HepG2 (cell line): Measurements from ENCODE around the gene GNAI2. TPM values are rescaled to one million over a fixed set of nuclear protein-coding genes. Genes with fewer than 3 reads are reported as not detected.

Source experiments
- GATA4 ChIP-seq: sonication (generic); IDR thresholded peaks from 2 replicates; pipeline ENCODE4 v1.6.1; 2016; ENCODE audit warnings: antibody characterized with exemption, low read depth, borderline replicate concordance
- MNT ChIP-seq: fragments of 450-650 bp; IDR thresholded peaks from 2 replicates; pipeline ENCODE4 v1.6.1; 2016
- NFYB ChIP-seq: sonication (generic); formaldehyde crosslinking; IDR thresholded peaks from 2 replicates; pipeline ENCODE4 v1.4.0; 2020; ENCODE audit warnings: missing genetic modification reagents
- PPARG ChIP-seq: conservative IDR thresholded peaks from 2 replicates; pipeline ENCODE4 v1.6.1; 2016; ENCODE audit warnings: missing biosample characterization, missing genetic modification reagents
- SSRP1 ChIP-seq: IDR thresholded peaks from 2 replicates; pipeline ENCODE4 v1.6.1; 2016; ENCODE audit warnings: control low read depth
- UBTF ChIP-seq: sonication (generic); formaldehyde crosslinking; IDR thresholded peaks from 2 replicates; pipeline ENCODE4 v1.4.0; 2020; ENCODE audit warnings: mild to moderate bottlenecking, missing genetic modification reagents
- ZBTB20 ChIP-seq: sonication (generic); formaldehyde crosslinking; IDR thresholded peaks from 2 replicates; pipeline ENCODE4 v1.8.1; 2023; ENCODE audit warnings: missing genetic modification reagents, low read depth, mild to moderate bottlenecking, borderline replicate concordance
- ZNF136 ChIP-seq: sonication (generic); formaldehyde crosslinking; IDR thresholded peaks from 2 replicates; pipeline ENCODE4 v1.8.1; 2022; ENCODE audit warnings: low read depth, mild to moderate bottlenecking, moderate library complexity, missing genetic modification reagents
- ZNF33B ChIP-seq: sonication (generic); formaldehyde crosslinking; IDR thresholded peaks from 2 replicates; pipeline ENCODE4 v1.5.1; 2020; ENCODE audit warnings: mild to moderate bottlenecking, missing genetic modification reagents
- ZNF607 ChIP-seq: sonication (generic); formaldehyde crosslinking; IDR thresholded peaks from 2 replicates; pipeline ENCODE4 v1.5.1; 2020; ENCODE audit warnings: missing genetic modification reagents, mild to moderate bottlenecking, borderline replicate concordance
- polyA plus RNA-seq, 8 experiments: library from polyadenylated mRNA; depleted of rRNA in 3 of 8; stranded (reverse) in 7 of 8; unstranded in 1 of 8; fragments of >200 nt; fragmentation: Illumina TruSeq in 4 of 8; extraction: Trizol in 4 of 8; gene quantifications; 2 replicates each; pipeline versions ENCODE4 v1.2.1 to v1.2.3, GENCODE V29; 2011 to 2016; ENCODE audit warnings: low read depth in 4 of 8, missing spikeins in 1 of 8, mixed read lengths in 1 of 8; ENCODE audit not compliant: insufficient read depth in 1 of 8
- total RNA-seq, 5 experiments: library from RNA; depleted of rRNA; stranded (reverse); fragments of >200 nt; fragmentation: Illumina TruSeq; extraction: Trizol; gene quantifications; 2 replicates each; pipeline ENCODE4 v1.2.3, GENCODE V29; 2016; ENCODE audit warnings: low read depth in 1 of 5
- TF ChIP-seq, protein P1 (sequence below): sonication (generic); formaldehyde crosslinking; IDR thresholded peaks from 2 replicates; pipeline ENCODE4 v1.5.0; 2020; ENCODE audit warnings: mild to moderate bottlenecking, missing genetic modification reagents, borderline replicate concordance
- TF ChIP-seq, protein P2 (sequence below): IDR thresholded peaks from 2 replicates; pipeline ENCODE4 v1.6.1; 2016; ENCODE audit warnings: control low read depth
- TF ChIP-seq, protein P3 (sequence below): sonication (generic); formaldehyde crosslinking; IDR thresholded peaks from 2 replicates; pipeline ENCODE4 v1.4.0; 2020; ENCODE audit warnings: missing genetic modification reagents
- TF ChIP-seq, protein P4 (sequence below): IDR thresholded peaks from 2 replicates; pipeline ENCODE4 v1.6.1; 2016; ENCODE audit warnings: mild to moderate bottlenecking, missing biosample characterization, missing genetic modification reagents

GNAI2 gene
- total and polyA plus RNA-seq, 2 of the 13 experiments (the other 11 are each of a cell fraction or from before 2014, with no cell fraction given): 51.1 to 66.2 TPM

DNA sequence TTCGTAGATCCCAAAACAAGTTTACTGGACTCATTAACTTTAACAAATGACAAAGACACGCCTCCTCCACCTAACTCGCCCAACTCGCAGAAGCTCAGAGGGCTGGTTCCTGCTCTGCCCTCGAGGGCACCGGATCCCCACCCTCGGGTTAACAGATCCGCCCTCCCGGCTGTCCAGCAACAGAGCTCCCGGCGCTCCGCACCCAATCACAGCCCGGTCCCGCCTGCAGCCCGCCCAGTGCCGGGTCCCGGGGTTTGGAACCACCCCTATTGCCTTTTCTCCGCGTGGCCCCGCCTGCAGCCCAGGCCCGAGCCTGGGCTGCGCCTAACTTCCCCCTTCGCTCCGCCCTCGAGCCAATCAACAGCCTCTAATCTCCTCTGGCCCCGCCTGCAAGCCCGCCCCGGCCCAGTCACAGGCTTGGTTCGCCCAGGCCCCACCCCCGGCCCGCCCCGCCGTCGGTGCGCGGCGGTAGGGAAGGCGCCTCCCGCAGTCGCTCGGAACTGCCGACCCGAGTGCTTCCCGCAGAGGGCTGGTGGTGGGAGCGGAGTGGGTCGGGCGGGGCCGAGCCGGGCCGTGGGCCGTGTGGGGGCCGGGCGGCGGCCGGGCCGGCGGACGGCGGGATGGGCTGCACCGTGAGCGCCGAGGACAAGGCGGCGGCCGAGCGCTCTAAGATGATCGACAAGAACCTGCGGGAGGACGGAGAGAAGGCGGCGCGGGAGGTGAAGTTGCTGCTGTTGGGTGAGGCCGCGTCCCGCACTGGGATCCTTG, at the start of gene GNAI2 (continued):
- TF ChIP-seq GATA4 (no peak; the same call in 1 of the 2 replicates), ZNF136 (CRISPR knock-in tag) (no peak), SSRP1 (no peak), NFYB (CRISPR knock-in tag) (peak; percentile 84), ZNF33B (CRISPR knock-in tag) (peak; percentile 25; the same call in 1 of the 2 replicates), UBTF (CRISPR knock-in tag) (peak; percentile 63; the same call in 1 of the 2 replicates), ZBTB20 (no peak), ZNF607 (CRISPR knock-in tag) (no peak), PPARG (no peak), MNT (peak; percentile 77)
- TF ChIP-seq, protein P1, sequence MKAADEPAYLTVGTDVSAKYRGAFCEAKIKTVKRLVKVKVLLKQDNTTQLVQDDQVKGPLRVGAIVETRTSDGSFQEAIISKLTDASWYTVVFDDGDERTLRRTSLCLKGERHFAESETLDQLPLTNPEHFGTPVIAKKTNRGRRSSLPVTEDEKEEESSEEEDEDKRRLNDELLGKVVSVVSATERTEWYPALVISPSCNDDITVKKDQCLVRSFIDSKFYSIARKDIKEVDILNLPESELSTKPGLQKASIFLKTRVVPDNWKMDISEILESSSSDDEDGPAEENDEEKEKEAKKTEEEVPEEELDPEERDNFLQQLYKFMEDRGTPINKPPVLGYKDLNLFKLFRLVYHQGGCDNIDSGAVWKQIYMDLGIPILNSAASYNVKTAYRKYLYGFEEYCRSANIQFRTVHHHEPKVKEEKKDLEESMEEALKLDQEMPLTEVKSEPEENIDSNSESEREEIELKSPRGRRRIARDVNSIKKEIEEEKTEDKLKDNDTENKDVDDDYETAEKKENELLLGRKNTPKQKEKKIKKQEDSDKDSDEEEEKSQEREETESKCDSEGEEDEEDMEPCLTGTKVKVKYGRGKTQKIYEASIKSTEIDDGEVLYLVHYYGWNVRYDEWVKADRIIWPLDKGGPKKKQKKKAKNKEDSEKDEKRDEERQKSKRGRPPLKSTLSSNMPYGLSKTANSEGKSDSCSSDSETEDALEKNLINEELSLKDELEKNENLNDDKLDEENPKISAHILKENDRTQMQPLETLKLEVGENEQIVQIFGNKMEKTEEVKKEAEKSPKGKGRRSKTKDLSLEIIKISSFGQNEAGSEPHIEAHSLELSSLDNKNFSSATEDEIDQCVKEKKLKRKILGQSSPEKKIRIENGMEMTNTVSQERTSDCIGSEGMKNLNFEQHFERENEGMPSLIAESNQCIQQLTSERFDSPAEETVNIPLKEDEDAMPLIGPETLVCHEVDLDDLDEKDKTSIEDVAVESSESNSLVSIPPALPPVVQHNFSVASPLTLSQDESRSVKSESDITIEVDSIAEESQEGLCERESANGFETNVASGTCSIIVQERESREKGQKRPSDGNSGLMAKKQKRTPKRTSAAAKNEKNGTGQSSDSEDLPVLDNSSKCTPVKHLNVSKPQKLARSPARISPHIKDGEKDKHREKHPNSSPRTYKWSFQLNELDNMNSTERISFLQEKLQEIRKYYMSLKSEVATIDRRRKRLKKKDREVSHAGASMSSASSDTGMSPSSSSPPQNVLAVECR (CRISPR knock-in tag): peak; percentile 67; the same call in 1 of the 2 replicates
- TF ChIP-seq, protein P2, sequence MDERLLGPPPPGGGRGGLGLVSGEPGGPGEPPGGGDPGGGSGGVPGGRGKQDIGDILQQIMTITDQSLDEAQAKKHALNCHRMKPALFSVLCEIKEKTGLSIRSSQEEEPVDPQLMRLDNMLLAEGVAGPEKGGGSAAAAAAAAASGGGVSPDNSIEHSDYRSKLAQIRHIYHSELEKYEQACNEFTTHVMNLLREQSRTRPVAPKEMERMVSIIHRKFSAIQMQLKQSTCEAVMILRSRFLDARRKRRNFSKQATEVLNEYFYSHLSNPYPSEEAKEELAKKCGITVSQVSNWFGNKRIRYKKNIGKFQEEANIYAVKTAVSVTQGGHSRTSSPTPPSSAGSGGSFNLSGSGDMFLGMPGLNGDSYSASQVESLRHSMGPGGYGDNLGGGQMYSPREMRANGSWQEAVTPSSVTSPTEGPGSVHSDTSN (CRISPR knock-in tag): no peak
- TF ChIP-seq, protein P3, sequence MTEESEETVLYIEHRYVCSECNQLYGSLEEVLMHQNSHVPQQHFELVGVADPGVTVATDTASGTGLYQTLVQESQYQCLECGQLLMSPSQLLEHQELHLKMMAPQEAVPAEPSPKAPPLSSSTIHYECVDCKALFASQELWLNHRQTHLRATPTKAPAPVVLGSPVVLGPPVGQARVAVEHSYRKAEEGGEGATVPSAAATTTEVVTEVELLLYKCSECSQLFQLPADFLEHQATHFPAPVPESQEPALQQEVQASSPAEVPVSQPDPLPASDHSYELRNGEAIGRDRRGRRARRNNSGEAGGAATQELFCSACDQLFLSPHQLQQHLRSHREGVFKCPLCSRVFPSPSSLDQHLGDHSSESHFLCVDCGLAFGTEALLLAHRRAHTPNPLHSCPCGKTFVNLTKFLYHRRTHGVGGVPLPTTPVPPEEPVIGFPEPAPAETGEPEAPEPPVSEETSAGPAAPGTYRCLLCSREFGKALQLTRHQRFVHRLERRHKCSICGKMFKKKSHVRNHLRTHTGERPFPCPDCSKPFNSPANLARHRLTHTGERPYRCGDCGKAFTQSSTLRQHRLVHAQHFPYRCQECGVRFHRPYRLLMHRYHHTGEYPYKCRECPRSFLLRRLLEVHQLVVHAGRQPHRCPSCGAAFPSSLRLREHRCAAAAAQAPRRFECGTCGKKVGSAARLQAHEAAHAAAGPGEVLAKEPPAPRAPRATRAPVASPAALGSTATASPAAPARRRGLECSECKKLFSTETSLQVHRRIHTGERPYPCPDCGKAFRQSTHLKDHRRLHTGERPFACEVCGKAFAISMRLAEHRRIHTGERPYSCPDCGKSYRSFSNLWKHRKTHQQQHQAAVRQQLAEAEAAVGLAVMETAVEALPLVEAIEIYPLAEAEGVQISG: peak; percentile 78
- TF ChIP-seq, protein P4, sequence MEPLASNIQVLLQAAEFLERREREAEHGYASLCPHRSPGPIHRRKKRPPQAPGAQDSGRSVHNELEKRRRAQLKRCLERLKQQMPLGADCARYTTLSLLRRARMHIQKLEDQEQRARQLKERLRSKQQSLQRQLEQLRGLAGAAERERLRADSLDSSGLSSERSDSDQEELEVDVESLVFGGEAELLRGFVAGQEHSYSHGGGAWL (CRISPR knock-in tag): no peak
